GM12874 (cell line): Measurements from ENCODE around the gene MTCL1.

Experiments used
- TF ChIP-seq, protein P1 (sequence below): IDR thresholded peaks from 2 replicates; pipeline ENCODE4 v1.5.1; 2011; ENCODE audit warnings: low read depth, mild to moderate bottlenecking, control low read depth, low read length, moderate library complexity; ENCODE audit not compliant: insufficient read depth

MTCL1 gene

DNA sequence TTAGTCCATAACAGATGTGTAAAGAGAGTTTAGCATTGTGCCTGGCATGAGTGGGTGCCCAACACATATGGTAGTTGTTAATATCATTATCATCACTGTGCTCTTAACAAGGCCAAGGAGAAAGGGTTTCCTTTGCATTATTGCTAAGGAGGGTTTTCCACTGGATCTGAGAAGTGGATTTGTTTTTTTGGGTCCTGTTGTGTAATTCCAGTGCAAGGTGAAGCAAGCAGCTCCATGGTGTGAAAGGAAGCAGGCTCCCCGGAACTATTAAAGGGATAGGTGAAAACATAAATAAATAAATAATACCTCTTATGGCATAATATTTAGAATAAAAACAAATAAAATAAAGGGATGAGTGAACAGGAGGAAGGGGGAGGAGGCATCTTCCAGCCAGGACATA is 65.3 kb downstream of the MTCL1 start:
- TF ChIP-seq, protein P1, sequence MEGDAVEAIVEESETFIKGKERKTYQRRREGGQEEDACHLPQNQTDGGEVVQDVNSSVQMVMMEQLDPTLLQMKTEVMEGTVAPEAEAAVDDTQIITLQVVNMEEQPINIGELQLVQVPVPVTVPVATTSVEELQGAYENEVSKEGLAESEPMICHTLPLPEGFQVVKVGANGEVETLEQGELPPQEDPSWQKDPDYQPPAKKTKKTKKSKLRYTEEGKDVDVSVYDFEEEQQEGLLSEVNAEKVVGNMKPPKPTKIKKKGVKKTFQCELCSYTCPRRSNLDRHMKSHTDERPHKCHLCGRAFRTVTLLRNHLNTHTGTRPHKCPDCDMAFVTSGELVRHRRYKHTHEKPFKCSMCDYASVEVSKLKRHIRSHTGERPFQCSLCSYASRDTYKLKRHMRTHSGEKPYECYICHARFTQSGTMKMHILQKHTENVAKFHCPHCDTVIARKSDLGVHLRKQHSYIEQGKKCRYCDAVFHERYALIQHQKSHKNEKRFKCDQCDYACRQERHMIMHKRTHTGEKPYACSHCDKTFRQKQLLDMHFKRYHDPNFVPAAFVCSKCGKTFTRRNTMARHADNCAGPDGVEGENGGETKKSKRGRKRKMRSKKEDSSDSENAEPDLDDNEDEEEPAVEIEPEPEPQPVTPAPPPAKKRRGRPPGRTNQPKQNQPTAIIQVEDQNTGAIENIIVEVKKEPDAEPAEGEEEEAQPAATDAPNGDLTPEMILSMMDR: no peak

DNA sequence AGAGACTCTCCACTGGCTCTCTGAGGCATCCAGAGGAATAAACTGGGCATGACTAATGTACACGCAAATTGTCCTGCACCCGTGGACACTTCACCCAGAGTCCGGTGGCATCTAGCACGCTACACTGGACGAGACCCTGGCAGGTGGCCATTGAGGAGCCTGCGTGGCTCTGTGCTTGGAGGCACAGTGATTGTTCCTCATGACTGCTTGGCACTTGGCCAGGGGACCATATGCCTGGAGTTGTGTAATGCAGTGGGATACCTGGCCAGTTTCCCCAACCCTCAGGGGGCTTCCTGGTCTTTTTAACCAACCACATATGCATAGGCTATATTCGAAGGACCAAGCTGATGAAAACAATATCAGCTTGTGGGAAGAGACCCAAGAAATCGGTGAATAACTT is 66.6 kb downstream of the MTCL1 start:
- TF ChIP-seq, protein P1: no peak

DNA sequence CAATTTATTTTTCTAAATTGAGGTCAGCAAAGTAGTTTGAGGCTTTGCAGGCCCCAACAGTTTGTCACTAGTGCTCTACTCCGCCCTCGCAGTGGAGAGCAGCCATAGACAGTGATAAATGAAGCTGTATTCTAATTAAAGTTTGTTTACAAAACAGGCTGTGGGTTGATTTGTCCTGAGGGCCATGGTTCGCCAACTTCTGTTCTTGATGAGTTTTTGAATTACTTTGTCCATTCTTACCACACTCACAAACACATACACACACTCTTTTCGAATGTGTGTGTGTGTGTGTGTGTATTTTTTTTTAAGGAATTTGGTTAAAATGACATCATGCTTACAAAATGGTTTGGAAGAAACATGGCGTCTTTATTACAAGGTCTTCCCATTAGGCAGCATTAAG is 68.6 kb downstream of the MTCL1 start:
- TF ChIP-seq, protein P1: no peak

DNA sequence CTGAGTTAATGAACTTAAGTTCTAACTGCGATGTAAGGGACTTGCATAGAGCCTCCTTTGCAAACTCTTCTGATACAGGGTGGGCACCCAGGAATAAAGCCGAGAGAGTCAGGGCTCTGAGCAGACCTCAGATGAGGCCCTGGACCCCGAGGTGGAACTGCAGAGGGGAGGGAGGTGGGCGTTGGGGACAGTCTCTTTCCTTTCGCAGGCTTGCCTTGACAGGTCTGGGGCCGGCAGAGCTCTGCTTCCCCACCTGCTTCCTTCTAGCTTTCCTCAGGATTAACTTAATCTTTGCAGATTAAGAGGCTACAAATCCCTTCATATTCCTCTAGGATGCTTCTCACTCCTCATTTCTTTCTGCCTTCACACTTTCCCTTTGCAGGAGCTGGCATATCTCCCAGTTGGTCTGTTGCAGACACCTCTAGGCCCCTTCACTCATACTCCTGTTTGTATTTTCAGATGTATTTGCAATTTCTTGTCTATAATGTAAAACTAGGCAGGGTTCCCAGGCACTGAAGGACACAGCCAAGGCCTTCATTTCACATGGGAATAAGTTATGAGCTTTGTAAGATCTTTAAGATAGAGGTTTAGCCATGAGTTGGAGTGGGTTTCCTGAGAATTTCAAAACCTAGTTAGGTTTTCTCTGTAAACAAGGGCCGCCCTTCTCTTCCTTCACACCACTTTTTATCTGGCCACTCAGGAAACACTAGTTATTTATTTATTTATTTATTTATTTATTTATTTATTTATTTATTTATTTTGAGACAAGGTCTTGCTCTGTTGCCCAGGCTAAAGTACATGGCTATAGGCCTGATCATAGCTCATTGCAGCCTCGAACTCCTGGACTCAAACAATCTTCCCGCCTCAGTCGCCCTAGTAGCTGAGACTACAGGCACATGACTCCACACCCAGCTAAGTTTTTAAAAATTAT is 70.9 kb downstream of the MTCL1 start:
- TF ChIP-seq, protein P1: no peak

DNA sequence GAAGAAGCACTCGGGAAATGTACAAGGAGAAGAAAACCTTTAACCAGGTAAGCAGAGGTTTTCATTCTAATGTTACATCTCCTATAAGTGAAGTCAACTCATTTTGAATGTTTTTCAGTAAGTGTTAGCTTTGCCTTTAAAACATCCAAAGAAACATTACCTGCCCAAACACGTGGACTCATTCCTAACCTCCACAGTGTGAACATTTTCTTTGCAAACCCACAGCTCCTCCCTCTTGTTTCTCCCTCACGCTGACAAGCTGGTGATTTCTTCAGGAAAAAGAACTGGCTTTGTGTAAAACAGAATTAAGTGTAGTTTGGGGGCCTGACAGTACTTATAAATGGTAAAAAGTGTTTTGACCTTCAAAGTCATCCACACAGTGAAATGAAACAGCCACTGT is 72.5 kb downstream of the MTCL1 start:
- TF ChIP-seq, protein P1: no peak

DNA sequence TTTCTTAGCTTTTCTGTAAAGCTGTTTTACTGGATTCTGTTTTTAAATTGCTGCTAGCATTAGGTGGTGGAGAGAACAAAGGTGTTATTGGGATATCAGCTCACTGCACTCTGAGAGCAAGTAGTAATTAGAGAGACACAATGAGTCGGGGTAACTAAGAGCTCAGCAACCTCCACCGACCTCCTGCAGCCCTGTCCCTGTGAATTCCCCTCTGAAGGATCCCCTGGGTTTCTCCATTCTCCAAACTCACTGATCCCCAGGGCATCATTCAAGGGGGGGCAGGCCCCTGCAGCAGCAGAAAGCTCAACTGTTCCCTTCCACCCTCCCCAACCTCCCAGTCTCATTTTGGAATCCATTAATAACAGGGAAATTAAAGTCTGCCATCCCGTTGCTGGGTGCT is 73.0 kb downstream of the MTCL1 start:
- TF ChIP-seq, protein P1: no peak

DNA sequence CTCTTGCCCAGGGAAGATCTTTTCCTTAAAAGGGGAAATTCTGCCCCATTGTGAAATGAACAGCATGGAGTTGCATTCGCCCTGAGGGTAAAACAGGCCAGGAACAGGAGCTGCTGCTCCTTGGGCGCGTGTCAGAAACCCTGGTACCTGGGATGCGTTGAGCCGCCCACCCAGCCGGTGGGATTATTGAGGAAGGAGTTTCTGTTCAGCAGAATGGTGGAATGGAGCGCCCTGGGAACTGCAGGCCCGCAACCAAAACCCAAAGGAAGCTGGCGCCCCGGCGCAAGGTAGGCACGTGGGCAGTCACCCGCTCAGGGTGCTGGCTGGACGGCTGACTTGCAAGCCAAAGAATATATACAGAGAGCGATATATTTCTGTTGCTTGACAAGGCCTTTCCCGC is 73.5 kb downstream of the MTCL1 start:
- TF ChIP-seq, protein P1: no peak
